Fibroblast of lung (primary cell): ENCODE results near the gene RCSD1. TPM values are rescaled to one million over a fixed set of nuclear protein-coding genes. Genes with fewer than 3 reads are reported as not detected.

Experiments
- DNase-seq, 2 donors: peaks; one replicate each; pipeline versions ENCODE4 v3.0.0 to v3.0.0-alpha.2; 2010; ENCODE audit warnings: low read depth in 2 of 2
- H2AFZ ChIP-seq: 2 replicates; pipeline ENCODE4 v1.5.1; 2012; ENCODE audit warnings: low read length, control low read depth, inconsistent platforms
- H3K27ac ChIP-seq: 2 replicates; pipeline ENCODE4 v1.5.1; 2011; ENCODE audit warnings: low read length, control low read depth; ENCODE audit not compliant: insufficient read depth
- H3K27me3 ChIP-seq: 2 replicates; pipeline ENCODE4 v1.5.1; 2011; ENCODE audit warnings: mild to moderate bottlenecking, low read length; ENCODE audit not compliant: control insufficient read depth, insufficient read depth
- H3K36me3 ChIP-seq: 2 replicates; pipeline ENCODE4 v1.5.1; 2011; ENCODE audit warnings: low read length; ENCODE audit not compliant: control insufficient read depth, insufficient read depth
- H3K4me1 ChIP-seq: 2 replicates; pipeline ENCODE4 v1.5.1; 2011; ENCODE audit warnings: low read length; ENCODE audit not compliant: control insufficient read depth, insufficient read depth; ENCODE audit errors: extremely low read depth
- H3K4me2 ChIP-seq: 2 replicates; pipeline ENCODE4 v1.5.1; 2011; ENCODE audit warnings: low read length, control low read depth; ENCODE audit not compliant: insufficient read depth; ENCODE audit errors: extremely low read depth
- H3K4me3 ChIP-seq, 4 experiments: fragments of 200-600 bp in 1 of 4; sonication (generic) in 1 of 4; replicated peaks in 1 of 4; 2 replicates each; pipeline ENCODE4 v1.5.1; 2011 to 2016; ENCODE audit warnings: low read length in 4 of 4, low read depth in 3 of 4, mild to moderate bottlenecking in 3 of 4, control low read depth in 2 of 4, inconsistent platforms in 1 of 4, mixed read lengths in 1 of 4; ENCODE audit not compliant: insufficient read depth in 1 of 4; ENCODE audit errors: control extremely low read depth in 1 of 4
- H3K79me2 ChIP-seq: 2 replicates; pipeline ENCODE4 v1.5.1; 2012; ENCODE audit warnings: mild to moderate bottlenecking, low read length, inconsistent platforms; ENCODE audit not compliant: control insufficient read depth, insufficient read depth
- H3K9ac ChIP-seq: 2 replicates; pipeline ENCODE4 v1.5.1; 2011; ENCODE audit warnings: mild to moderate bottlenecking, low read length, control low read depth; ENCODE audit not compliant: insufficient read depth
- H3K9me3 ChIP-seq: 2 replicates; pipeline ENCODE4 v1.5.1; 2012; ENCODE audit warnings: low read depth, low read length; ENCODE audit not compliant: control insufficient read depth, insufficient read depth
- H4K20me1 ChIP-seq: 2 replicates; pipeline ENCODE4 v1.5.1; 2011; ENCODE audit warnings: low read length; ENCODE audit not compliant: control insufficient read depth, insufficient read depth; ENCODE audit errors: extremely low read depth
- EZH2 ChIP-seq: IDR thresholded peaks from 2 replicates; pipeline ENCODE4 v1.5.1; 2012; ENCODE audit warnings: low read length, control low read depth, mild to moderate bottlenecking; ENCODE audit errors: missing control alignments
- polyA plus RNA-seq, 2 donors: library from polyadenylated mRNA; depleted of rRNA in 1 of 2; stranded (reverse) in 1 of 2; unstranded in 1 of 2; fragments of >200 nt; gene quantifications; 2 replicates each; pipeline ENCODE4 v1.2.1, GENCODE V29; 2011 to 2012; ENCODE audit warnings: missing spikeins in 1 of 2
- total RNA-seq: library from RNA; depleted of rRNA; stranded (reverse); fragments of >200 nt; gene quantifications from 2 replicates; pipeline ENCODE4 v1.2.1, GENCODE V29; 2014
- TF ChIP-seq, protein P1 (sequence below), 2 donors: IDR thresholded peaks in 1 of 2; conservative IDR thresholded peaks in 1 of 2; 1 replicate in 1 of 2; 2 replicates in 1 of 2; pipeline ENCODE4 v1.5.1; 2011 to 2012; ENCODE audit warnings: low read length in 2 of 2, control low read depth in 1 of 2, inconsistent platforms in 1 of 2, low read depth in 1 of 2, mild to moderate bottlenecking in 1 of 2

Gene RCSD1
- total and polyA plus RNA-seq, 2 donors (not counting 1 experiment from before 2014, with no cell fraction given), result under 0.01 to 4.1 TPM

DNA sequence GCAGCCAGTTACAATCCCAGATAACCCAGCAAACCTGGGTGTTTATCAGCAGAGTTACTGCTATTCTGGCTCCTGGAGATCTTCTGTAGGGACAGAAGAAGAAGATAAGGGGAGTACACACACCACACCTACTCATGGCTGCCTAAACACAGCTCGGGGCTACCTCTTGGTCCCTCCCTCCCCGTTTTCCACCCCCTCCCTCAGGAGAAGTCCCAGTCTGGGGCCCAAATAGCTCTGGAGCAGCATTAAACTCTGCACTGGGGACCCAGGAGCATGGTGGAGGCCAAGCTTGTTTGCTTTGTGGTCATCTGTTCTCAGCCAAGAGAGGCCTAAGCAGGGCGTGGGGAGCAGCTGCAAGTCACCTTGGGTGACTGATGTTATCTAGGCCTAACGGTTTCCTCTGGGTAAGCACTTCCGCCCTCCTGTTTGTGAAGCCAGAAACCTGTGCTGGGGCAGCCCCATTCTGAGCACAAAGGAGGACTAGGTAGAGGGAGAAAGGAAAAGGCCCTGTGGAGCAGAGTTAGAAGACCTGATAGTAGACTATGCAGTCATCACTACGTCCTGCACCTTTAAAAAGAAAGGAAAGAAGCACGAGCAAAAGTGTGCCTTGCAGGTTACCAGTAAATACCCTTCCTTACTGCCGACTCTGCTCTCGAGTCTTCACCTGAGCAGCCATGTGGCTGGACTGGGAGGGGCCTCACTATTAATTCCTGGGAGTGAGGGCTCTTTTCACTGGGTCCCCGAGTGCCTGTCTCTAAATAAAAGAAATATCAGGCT, 2.0 kb upstream of the RCSD1 start:
- DNase-seq, result peak in 1 of 2 donors; percentile 19
- Histone ChIP-seq H3K27me3 (peaks cover 12% of the 10 kb centered on the region), H3K9ac (no peak overlapping the region), H3K36me3 (no peaks in the 10 kb centered on the region), H3K4me2 (no peak overlapping the region), H3K79me2 (no peaks in the 10 kb centered on the region), H2AFZ (no peak overlapping the region), H3K27ac (no peak overlapping the region), H3K4me1 (peaks cover 2% of the 10 kb centered on the region), H3K4me3 (no peak overlapping the region), H3K9me3 (no peaks in the 10 kb centered on the region), H4K20me1 (no peaks in the 10 kb centered on the region)
- no peak for TF ChIP-seq EZH2
- TF ChIP-seq, protein P1, sequence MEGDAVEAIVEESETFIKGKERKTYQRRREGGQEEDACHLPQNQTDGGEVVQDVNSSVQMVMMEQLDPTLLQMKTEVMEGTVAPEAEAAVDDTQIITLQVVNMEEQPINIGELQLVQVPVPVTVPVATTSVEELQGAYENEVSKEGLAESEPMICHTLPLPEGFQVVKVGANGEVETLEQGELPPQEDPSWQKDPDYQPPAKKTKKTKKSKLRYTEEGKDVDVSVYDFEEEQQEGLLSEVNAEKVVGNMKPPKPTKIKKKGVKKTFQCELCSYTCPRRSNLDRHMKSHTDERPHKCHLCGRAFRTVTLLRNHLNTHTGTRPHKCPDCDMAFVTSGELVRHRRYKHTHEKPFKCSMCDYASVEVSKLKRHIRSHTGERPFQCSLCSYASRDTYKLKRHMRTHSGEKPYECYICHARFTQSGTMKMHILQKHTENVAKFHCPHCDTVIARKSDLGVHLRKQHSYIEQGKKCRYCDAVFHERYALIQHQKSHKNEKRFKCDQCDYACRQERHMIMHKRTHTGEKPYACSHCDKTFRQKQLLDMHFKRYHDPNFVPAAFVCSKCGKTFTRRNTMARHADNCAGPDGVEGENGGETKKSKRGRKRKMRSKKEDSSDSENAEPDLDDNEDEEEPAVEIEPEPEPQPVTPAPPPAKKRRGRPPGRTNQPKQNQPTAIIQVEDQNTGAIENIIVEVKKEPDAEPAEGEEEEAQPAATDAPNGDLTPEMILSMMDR (conservative IDR thresholded peaks at IDR 0.05 in 1 of 2, IDR thresholded peaks at IDR 0.05 in 1 of 2; ENCODE audit: low read depth in 1 of 2, low read length in 2 of 2), result no peak

DNA sequence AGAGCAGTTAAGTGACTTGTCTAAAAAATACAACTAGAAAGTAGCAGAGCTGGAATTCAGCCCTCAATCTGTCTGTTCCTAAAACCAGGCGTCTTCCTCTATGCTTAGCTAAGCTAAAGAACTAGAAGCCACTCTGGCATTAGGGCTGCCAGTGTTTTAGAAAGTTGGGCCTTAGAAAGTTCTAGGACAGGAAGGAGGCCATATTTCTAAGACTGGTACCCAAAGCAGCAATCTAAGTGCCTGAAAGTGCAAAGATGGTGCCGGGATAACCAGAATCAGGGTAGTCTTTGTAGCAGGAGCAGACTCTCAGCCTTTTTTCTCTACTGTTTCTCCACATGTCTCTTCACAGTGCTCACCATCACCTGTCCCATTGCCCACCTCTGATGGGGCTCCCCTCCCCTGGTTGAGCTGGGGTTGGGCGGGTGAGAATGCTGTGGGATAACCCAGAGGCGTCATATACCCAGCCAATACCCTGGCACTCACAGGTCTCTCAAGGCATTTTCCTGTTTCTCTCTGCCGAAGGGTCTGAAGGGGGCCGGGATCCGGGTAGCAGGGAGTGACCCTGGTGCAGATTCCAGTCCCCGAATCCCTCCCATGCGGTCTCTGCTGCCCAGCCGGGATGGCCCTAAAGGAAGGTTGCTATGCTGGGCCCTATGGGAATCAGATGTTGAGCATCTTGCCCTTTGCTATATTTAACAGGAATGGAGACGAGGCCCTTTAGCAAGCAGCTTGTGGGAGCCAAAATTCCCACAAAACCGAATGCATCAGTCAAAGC, 1.1 kb upstream of the RCSD1 start:
- H3K4me1 ChIP-seq, result peaks cover 2% of the 10 kb centered on the region
- H3K4me3 ChIP-seq, result no peak overlapping the region
- no peaks in the 10 kb centered on the region for H3K36me3 ChIP-seq
- no peak overlapping the region for H3K9ac ChIP-seq
- H3K79me2 ChIP-seq, result no peaks in the 10 kb centered on the region
- H4K20me1 ChIP-seq, result no peaks in the 10 kb centered on the region
- no peak overlapping the region for H2AFZ ChIP-seq
- TF ChIP-seq EZH2, result no peak
- TF ChIP-seq, protein P1 (conservative IDR thresholded peaks at IDR 0.05 in 1 of 2, IDR thresholded peaks at IDR 0.05 in 1 of 2; ENCODE audit: low read depth in 1 of 2, low read length in 2 of 2), result no peak
- H3K27ac ChIP-seq, result no peak overlapping the region
- H3K9me3 ChIP-seq, result no peaks in the 10 kb centered on the region
- peaks cover 12% of the 10 kb centered on the region for H3K27me3 ChIP-seq
- no peak overlapping the region for H3K4me2 ChIP-seq
- DNase-seq, result no peak
